ENCODE data around the gene IDUA.
"Not testable (repeated sequence)": the region's sequence is repeated elsewhere in the genome, so short reads cannot be mapped to it uniquely, and the experiment has no call there.

Gene IDUA

DNA sequence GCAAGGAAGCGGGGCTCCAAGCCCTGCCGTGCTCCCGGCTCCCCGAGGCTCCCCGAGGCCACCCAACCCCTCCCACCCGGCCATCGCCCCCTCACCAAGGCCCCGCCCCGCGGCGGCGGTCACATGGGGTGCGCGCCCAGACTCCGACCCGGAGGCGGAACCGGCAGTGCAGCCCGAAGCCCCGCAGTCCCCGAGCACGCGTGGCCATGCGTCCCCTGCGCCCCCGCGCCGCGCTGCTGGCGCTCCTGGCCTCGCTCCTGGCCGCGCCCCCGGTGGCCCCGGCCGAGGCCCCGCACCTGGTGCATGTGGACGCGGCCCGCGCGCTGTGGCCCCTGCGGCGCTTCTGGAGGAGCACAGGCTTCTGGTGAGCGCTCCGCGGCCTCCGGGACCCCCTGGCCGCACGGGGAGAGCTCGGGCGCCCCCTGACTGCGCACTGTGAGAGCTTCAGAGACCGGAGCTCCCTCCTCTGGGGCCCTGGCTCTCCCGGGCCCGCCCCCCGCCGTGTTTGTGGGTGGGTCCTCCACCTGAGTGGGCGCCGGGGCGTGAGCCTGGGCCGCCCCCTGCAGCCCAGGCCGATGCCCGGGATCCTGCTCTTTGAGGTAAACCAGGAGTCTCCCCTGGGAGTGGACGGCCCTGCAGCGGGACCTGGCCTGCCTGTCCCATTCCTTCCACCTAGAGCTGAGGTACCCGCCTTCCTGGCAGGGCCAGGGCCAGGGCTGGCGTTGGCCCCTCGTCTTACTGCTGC is at the start of gene IDUA:
IDUA (plus strand) TSS at position 166 of the 745 bp plus-strand sequence; CDS start at position 207, 41 bp downstream.
- peak; percentile 94 for DNase-seq

DNA sequence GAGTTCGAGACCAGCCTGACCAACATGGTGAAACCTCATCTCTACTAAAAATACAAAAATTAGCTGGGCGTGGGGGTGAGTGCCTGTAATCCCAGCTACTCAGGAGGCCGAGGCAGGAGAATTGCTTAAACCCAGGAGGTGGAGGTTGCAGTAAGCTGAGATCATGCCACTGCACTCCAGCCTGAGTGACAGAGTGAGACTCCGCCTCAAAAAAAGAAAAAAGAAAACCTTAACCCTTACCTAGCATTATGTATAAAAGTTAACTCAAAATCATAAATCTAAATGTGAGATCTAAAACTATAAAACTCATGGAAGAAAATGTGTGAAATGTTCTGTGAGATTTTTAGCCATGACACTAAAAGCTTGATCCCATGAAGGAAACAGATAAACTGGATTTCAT is 47.3 kb upstream of the IDUA start:
- DNase-seq = not testable (repeated sequence)

DNA sequence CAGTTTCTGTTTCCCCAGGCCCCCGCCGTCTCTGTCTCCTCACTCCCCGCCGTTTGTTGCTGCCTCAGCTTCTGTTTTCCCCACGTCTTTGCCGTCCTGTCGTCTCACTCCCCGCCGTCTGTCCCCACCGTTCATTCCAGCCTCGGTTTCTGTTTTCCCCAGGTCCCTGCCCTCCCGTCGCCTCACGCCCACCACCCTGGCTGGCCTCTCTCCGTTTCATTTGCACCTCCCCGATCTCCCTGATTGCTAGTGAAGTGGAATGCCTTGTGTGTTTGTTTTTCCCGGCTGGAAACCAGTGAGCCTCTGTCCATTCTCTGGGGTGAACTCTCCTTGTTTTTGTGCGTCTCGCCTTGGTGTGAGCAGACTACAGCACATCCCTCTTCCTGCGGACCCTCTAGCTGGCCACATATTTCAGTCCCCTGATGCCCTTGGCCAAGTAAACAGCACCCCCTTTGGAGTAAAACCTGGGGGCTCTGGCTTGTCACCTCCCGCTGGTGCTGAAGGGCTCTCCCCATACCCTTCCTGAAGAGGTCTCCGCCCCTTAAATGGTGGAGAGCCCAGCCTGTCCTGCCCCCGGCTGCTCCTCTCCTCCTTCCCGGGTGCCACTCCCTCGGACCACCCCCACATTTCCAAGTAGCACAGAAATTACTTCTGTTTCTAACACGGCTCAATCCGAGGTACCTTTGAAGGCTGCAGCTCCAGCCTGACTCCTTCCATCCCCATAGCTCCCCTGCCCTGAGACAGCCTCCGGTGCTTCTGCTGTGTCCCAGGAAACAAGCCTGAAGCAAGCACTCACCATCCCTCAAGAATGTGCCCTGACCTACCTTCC is 41.4 kb upstream of the IDUA start:
- no peak for DNase-seq

DNA sequence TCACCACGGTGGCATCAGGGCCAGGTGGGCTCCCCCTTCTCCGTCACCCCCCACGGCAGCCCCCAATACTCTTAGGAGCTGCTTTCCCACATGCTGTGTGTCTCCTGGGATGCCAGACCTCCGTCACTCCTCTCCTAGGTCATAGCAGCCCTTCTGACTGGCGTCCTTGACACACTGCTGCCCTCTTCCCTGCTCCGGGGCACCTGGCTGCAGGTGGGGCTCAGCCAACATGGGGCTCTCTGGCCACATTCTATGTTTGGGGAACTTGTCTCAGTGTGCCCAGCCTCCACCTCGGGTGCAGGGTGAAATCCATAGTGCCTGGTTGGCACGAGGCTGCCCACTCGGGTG is 40.8 kb upstream of the IDUA start:
- DNase-seq = no peak

DNA sequence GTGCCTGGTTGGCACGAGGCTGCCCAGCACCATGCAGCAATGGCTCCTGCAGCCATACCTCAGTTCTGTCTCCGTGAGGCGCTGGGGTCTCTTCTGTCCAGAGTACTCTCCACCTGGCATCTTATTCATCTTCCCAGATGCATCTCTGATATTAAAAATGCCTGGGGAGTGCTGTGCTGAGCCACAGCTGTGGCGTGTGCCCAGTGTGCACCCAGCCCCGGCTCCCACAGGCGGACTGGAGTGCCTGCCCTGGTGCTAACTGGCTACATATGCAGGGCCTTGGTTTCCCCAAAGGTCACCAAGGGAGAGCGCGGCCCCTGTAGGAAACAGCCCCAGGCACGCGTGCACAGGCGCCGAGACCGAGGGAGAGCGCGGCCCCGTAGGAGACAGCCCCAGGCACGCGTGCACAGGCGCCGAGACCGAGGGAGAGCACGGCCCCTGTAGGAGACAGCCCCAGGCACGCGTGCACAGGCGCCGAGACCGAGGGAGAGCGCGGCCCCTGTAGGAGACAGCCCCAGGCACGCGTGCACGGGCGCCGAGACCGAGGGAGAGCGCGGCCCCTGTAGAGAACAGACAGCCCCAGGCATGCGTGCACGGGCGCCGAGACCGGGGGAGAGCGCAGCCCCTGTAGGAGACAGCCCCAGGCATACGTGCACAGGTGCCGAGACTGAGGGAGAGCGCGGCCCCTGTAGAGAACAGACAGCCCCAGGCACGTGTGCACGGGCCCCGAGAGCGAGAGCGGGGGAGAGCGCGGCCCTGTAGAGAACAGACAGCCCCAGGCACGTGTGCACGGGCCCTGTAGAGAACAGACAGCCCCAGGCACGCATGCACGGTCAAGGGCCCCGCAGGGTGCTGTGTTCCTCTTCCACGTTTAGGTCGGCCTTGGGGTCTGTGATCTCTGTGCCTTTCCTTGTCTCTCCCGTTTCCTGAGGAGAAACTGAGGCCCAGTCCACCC is 40.0 kb upstream of the IDUA start:
- DNase-seq = no peak

DNA sequence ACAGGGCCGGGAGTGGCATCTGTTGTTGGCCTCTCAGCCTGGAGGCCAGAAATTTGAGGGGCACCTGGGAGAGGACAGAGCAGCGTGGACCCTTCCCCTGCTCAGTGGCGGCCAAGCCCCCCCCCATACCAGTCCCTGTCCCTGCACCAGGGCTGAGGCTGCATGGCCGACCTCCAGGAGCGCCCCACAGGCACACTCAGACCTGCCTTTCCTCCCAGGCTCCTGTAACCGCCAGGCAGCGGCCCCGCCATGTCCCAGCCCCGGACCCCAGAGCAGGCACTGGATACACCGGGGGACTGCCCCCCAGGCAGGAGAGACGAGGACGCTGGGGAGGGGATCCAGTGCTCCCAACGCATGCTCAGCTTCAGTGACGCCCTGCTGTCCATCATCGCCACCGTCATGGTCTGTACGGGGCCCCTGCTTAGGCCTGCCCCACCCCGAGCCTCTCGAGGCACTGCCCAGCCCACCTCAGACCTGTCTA is 39.3 kb upstream of the IDUA start:
- no peak for DNase-seq

DNA sequence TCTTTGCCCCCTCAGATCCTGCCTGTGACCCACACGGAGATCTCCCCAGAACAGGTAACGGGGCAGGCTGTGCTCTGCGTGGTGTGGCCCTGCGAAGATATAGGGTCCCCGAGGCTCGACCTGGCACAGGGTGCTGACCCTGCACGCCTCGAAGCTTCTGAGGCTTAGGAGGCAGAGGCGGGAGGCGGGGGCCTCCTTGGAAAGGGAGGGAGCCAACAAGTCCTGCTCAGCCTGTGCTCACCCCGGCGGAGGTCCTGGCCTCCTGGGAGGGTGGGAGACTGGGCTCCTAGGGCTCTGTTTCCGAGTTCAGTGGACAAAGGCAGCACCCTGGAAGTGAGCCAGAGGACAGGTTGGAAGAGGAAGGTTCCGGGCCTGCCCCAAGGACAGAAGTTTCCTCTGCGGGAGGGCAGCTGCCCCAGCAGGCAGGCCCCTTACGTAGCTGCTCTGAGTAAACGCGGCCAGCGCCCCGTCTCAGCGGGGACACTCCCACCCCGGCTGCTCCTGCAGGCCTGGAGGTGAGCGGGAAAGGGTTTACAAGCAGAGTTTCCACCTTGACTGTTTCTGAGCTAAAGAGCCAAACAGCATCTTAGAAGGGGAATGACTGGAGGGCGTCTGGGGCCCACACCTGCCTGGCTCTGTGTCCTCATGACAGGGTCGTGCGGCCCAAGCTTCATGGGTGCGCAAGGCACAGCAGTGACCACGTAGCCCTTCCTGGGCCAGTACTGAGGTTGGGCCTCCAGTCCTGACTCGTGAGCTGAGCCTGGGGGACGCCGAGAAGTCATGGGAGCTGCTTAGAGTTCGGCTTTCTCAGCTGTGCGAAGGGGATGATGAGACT is 38.5 kb upstream of the IDUA start:
- no peak for DNase-seq

DNA sequence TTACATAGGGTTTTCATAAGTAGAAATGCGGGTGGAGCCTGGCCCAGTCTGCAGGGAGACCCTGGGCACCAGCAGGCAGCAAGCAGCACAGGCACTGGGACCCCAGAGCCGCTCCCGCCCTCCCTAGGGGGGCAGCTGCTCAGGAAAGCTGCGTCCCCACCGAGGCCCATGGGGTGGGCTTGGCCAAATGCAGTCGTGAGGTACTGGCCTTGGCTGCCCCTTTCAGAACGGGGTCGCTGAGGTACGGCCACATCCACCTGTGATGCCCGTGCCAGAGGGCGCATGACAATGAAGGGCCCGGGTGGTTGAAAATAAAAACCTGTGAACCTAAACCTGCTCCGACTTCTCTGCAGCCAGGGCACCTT is 37.9 kb upstream of the IDUA start:
- DNase-seq = no peak

DNA sequence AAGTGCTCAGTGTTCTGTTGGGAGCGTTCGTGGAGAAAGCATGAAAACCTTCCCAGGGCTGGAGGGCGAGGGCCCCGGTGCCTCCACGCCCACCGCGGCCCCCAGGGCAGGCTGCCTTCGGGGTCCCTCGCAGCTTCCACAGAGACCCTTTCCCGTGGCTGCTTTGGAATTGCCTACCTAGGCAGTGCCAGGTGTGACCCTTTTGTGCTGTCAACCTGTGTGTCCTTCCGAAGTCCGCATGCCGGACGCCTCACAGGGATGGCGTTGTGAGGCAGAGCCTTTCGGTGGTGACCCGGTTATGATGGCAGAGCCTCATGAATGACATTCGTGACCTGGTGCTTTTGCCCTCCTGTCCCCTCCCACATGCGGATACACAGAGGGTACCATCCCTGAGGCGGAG is 37.2 kb upstream of the IDUA start:
- no peak for DNase-seq

DNA sequence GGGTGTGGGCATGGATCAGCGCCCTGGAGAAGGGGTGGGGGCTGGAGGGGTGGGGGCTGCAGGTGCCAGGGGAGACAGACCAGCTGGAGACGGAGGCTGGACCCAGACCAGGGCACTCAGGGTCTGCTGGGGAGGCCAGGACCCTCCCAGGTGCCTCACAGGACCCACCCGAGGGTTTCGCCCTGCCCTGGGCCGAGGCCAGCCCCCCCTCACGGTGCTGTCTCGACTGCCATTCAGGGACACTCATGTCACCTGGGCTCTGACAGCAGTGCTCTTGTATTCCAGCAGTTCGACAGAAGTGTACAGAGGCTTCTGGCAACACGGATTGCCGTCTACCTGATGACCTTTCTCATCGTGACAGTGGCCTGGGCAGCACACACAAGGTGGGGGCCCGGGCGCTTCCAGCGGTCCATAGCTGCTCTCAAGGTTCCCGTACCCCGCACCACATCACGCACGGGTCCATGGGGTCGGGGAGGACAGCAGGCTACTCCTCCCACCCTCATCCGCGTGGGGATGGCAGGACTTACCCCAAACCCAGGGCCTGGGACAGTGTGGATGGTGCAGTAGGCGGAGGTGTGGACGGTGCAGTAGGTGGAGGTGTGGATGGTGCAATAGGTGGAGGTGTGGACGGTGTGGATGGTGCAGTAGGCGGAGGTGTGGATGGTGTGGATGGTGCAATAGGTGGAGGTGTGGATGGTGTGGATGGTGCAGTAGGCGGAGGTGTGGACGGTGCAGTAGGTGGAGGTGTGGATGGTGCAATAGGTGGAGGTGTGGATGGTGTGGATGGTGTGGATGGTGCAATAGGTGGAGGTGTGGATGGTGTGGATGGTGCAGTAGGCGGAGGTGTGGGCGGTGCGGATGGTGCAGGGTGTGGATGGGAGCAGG is 36.5 kb upstream of the IDUA start:
- DNase-seq = no peak

DNA sequence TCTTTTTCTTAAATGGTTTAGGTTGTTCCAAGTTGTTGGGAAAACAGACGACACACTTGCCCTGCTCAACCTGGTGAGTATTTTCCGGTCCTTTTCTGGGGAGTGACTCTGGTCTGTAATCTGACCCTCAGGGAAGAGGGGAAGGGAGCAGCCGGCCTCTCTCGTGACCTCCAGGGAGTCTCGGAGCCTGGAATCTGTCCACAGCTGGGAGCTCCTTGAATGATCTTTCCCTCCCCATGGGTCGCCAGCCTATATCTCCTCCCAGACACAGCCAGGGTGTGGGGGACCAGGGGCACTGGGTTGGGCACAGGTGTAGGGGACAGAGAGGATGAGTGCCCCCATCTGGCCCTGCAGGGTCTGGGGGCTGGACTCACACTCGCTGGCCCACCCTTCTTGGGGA is 35.7 kb upstream of the IDUA start:
- DNase-seq = no peak

DNA sequence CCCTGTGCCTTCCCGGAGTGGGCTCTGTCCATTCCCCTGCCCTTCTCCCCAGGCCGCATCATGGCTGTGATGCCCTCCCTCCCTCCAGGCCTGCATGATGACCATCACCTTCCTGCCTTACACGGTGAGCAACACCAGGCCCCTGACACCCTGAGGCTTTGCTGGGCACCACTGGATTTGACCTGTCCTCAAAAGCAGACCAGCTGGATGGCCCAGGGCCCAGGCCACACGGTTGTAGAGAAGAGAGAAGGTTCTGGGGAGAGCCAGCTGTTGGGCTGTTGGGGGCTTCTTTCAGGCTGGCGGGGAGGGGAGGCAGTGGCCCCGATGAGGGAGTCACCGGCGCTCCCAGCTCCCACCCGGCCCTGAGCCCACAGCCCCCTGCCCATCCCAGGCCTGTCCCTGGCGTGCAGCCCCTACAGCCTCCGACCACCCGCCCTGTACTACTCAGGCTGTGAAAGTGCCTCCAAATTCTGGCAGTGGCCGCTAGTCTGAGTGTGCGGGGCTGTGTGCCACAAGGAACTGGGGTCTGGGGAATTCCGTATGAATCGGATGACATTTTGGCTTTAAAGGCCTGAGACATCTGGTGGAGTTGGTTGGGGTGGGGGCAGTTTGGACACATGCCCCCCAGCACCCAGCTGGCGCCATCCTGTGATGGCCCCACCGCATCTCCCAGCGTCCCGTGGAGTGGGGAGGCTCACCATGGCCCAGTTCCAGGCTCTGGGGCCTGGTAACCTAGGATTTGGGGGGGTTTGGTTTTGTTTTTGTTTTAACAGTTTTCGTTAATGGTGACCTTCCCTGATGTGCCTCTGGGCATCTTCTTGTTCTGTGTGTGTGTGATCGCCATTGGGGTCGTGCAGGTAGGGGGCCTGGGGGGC is 35.0 kb upstream of the IDUA start:
- no peak for DNase-seq

DNA sequence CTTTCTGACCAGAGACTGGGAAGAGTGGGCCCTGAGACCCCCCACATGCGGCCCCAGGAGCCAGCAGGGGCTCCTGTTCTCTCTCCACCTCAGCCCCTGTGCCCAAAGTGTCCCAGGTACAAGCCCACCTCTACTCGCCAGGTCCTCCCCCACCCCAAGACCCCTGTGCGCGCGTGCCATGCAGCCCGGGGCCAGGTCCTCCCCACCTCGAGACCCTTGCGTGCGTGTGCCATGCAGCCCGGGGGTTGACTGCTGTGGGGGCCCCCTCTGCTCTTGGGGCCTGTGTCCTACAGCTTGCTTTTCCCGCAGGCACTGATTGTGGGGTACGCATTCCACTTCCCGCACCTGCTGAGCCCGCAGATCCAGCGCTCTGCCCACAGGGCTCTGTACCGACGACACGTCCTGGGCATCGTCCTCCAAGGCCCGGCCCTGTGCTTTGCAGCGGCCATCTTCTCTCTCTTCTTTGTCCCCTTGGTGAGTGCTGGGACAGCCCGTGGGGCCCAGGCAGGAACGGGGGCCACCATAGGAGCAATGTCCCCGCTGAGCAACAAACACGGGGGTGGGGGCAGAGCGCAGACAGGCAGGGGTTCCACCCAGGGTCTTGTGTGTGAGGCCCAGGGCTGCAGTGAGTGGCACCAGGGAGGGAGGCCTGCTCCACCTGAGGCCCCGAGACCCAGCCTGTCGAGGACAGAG is 33.8 kb upstream of the IDUA start:
- DNase-seq = no peak

DNA sequence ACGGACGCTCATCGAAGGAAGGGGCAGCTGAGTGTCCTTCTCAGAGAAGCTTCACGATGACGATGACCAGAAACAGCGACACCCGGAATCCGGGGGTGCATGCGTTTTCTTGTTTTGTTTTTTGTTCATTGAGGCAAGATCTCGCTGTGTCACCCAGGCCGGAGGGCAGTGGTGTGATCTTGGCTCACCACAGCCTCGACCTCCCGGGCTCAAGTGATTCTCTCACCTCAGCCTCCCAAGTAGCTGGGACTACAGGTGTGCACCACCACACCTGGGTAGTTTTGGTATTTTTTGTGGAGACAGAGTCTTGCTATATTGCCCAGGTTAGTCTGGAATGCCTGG is 33.3 kb upstream of the IDUA start:
- DNase-seq = no peak

DNA sequence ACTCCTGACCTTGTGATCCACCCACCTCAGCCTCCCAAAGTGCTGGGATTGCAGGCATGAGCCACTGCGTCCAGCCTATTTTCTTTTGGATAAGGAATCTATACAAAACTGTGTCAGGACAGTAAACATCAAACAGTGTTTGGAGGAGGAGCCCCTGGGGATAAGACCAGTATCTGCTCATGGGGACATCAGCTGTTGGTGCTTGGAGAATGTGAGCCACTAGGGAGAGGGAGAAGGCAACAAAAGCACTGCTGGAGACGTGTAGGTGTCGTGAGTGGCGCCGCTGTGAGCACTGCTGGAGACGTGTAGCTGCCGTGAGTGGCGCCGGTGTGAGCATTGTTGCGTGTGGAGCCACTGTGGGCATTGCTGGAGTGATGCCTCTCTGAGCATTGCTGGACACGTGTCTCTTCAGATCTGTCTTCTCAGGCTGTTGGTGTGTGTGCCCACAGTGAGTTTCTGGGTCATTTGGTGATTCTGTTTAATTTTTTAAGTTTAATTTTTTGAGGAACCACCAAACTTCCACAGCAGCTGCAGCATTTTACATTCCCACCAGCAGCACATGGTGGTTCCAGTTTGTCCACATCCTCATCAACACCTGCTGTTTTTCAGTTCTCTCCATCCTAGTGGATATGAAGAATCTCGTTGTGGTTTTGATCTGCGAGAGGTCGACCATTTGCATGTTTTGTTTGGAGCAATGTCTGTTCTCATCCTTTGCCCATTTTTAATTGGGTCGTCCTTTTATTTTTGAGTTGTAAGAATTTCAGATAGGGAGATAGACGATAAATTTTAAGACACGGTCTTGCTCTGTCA is 32.4 kb upstream of the IDUA start:
- no peak for DNase-seq

DNA sequence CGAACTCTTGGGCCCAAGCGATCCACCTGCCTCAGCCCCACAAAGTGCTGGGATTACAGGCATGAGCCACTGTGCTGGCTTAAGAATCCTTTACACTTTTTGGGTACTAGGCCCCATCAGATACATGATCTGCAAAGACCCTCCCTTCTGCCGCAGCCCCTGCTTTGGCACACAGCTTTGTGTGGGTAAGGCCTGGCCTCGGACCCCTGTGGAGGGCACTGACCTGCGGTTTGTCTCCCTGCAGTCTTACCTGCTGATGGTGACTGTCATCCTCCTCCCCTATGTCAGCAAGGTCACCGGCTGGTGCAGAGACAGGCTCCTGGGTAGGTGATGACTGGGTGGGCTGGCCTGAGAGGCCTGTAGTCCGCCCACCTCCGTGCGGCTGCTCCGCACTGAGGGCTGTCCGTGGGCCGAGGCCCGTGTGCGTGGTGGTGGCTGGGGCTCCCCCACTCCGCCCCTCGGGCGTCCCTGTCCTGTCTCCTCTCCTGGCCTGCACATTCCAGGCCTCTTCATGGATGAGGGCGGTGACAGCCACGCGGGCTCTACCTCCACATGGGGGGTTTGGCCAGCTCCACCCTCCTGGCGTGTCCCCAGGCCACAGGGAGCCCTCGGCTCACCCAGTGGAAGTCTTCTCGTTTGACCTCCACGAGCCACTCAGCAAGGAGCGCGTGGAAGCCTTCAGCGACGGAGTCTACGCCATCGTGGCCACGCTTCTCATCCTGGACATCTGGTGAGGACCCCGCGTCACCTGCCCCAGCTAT is 31.5 kb upstream of the IDUA start:
- DNase-seq = no peak

DNA sequence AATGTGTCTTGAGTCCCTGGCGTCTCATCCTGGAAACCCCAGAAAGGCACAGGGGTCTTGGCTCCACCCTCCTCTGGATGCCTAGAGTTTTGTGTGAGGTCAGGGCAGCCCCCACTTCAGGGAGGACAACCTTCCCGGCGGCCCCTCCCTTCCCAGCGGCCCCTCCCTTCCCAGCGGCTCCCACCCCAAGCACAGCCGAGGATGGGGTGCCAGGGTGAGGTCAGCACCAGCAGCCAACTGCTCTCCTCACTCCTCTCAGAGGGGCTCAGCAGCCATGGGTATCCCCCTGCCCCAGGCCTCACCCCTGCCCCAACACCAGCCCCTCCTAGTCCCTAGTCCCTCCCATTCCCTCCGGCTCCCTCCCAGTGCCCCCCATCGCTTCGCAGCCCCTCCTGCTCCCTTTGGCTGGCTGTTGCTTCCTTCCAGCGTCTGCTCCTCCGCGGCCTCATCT is 30.9 kb upstream of the IDUA start:
- no peak for DNase-seq

Measured in hematopoietic multipotent progenitor cell treated with erythropoietin and hydrocortisone succinate and interleukin-3 and kit ligand, for 4 days (in vitro differentiated cells).